Activated CD8-positive, alpha-beta memory T cell treated with anti-CD3 and anti-CD28 coated beads, Interleukin-2, amount 50 U/mL, for 24 hours (primary cell): ENCODE results near the gene LMOD2.
"Not testable (repeated sequence)": the region's sequence is repeated elsewhere in the genome, so short reads cannot be mapped to it uniquely, and the experiment has no call there.

Experiments
- DNase-seq: peaks from one replicate; pipeline ENCODE4 v3.0.0-alpha.2; 2020; ENCODE audit errors: extremely low read depth

LMOD2 gene, protein sequence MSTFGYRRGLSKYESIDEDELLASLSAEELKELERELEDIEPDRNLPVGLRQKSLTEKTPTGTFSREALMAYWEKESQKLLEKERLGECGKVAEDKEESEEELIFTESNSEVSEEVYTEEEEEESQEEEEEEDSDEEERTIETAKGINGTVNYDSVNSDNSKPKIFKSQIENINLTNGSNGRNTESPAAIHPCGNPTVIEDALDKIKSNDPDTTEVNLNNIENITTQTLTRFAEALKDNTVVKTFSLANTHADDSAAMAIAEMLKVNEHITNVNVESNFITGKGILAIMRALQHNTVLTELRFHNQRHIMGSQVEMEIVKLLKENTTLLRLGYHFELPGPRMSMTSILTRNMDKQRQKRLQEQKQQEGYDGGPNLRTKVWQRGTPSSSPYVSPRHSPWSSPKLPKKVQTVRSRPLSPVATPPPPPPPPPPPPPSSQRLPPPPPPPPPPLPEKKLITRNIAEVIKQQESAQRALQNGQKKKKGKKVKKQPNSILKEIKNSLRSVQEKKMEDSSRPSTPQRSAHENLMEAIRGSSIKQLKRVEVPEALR

DNA sequence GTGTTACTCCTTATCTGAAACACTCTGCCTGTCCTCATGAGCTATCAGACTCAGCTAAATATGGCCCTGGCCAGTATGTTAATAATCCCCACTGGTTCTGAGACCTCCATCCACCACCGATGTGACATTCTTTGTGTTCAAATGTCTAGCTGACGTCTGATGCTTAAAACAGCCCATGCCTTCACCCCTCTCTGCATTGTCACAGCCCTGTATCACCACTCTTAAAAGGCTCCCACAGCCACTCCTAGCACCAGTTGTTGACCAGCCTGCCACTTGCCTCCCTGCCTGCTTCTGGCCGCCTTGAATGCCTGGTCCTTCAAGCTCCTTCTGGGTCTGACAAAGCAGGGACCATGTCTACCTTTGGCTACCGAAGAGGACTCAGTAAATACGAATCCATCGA, at the start of gene LMOD2:
Gene LMOD2 (plus strand): TSS at position 253 of the 400 bp plus-strand sequence. CDS start 98 bp downstream, at position 351.
- DNase-seq: no peak

DNA sequence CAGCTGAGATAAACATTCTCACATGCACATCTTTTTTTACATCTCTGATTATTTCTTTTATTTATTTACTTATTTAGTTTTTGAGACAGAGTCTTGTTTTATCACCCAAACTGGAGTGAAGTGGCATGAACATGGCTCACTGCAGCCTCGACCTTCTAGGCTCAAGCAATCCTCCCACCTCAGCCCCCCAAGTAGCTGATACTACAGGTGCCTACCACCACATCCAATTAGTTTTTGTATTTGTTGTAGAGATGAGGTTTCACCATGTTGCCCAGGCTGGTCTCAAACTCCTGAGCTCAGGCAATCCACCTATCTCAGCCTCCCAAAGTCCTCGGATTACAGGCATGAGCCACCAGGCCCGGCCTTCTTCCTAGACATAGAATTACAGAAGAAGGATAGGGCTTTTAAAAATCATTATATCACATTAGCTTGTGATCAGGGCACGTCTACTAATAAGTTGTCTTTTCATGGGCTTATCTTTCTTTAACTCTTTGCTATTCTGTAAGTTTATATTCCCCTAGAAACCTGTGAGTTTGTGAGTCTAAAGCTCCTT, 48.2 kb upstream of the LMOD2 start:
- DNase-seq: no peak

DNA sequence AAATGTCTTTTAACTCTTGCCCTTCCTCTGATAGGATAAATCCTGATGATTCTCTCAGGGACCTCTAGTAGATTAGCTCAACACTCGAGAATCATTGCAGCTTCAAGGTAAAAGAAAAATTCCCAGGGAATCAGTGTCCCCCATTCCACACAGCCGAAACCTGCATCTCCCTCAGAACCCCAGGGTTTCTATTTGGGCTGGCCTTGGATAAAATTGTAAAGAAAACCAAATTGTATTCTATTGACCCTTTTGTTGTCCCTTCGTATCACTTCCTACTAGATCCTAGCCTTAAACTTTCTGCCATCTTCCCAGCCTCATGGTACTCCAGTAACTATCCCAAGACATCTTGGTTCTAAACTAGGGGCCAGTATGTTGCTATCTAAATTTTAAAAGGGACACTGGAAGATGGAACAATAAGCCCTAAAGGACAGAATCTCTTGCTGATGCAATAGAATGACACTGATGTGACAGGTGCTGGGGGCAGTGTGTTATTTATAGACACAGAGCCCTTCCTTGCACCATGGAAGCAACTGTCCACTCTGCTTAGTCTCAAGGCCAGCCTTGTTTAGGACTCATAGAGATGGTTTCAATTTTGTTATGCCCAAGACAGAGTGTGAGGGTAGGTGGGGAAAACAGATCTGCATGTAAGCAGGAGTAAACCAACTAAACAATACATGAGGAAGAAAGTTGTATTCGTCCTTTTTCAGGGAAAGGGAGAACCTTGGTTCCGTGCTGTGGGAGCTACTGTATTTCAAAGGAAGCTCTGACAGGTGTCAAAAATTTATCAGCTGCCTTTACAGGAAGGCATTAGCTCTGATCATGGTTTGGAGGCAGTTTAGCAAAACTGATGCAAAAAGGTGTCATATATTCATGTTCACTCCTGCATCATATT, 46.4 kb upstream of the LMOD2 start:
- DNase-seq: no peak

DNA sequence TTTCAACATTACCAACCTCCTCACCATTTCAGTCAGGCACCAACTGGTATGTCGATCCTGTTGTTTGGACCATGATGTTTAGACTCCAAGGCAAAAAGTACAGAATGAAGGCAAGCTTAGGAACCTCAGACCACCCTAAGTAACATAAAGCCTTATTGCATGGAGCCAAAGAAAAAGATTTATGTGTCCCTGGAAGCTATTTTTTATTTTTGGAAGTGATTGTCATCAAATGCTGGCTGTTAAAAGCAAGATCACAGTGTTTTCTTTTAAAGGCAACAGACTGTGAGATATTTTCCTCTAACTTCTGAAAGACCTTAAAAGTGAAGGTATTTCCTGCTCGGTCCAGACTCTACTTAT, 45.8 kb upstream of the LMOD2 start:
- DNase-seq: no peak

DNA sequence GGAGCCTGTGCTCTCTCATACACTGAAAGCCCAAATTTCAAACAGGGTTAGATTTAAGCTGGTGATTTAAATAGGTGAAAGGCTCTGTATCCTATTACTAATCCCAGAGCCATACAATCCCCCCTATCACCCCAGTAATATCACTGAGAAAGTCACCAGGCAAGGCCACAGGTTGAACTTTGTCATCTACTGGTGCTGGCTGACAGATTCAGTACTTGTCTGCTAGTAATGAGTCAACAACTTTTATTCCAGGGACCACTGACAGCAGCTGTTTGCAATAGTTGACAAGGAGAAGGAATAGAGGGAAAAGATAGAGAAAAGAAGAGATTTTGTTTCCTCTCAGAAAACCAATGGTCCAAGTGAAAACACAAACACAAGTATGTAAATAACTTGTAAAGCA, 43.6 kb upstream of the LMOD2 start:
- DNase-seq: no peak

DNA sequence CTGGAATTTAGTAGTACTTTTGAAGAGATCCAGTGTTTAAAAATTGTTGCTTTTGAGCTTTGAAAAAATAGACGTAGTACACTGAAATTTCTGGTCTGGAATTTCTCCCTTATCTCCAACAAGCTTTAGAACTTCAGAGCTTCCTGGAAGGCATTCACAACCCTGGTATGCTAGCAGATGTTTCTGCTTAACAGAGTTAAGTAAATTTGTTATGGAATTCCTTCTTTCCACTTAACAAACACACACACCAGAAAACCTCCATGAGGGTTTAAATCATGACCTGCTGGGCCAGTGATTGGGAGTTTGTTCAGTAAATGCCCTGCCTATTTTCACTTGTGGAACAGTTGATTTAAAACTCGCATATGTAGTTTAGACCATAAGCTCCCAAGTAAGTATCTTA, 40.3 kb upstream of the LMOD2 start:
- DNase-seq: no peak

DNA sequence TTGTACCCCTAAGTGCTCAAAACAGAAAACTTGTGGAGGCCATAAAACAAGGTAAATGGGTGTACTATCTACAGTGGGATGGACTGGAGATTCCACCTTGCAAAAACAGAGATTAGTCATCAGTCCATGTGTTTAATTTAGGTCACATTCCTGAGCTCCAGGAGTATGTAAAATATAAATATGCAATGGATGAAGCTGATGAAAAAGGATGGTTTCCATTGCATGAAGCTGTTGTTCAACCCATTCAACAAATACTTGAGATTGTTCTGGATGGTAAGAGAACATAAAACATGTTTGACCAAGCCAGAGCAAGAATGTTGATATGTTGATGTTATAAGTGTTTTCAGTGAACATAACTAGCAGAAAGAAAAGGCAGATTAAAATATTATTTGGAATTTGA, 39.4 kb upstream of the LMOD2 start:
- no peak for DNase-seq

DNA sequence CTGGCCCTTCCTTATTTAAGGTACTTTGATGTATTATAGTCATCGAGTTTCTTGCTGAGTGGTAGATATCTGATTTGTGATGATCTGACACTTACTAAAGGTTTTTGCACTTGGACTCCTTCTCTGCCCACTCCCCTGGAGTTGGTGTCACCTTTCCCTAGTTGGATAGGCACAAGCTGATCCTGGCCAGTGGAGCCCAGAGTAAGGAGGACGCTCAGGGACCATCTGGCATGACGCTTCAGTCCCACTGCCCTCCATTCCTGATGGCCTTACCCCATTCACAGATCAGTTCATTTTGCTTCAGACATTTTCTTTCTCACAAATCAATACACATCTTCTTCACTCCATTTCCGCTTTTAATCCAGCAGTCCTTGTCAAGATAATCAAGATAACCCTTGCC, 34.0 kb upstream of the LMOD2 start:
- DNase-seq: no peak

DNA sequence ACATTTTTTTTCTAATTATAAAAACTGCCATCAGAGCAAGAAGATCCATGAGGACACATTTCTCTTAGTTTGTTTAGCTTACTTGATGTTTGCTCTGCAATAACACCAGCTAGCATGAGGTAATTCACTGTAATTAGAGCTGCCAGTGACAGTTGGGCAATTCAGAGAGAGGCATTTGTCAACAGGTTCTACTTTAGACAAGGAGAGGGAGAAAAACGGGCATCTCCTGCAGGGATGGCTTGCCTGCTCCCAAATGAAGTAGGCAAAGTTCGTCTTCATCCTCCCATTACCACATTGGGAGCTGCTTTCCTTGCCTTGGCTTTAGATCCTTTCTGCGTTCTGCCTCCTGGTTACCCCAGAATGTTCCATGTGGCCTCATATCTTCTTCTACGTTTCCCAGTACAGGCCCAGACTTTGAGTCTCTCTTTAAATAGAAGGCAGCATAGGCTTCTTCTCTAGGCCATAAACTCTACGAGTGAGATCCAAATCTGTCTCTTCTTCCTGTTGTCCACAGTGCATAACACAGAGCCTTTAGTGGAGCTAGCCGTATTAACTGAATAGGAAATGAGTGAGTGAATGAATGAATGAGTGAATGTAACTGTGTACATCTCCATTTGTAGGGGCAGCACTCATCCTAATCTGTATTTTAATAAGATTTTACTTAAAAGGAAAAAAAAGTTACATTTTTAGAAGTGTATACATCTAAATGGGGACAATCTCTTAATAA, 32.8 kb upstream of the LMOD2 start:
- DNase-seq: no peak

DNA sequence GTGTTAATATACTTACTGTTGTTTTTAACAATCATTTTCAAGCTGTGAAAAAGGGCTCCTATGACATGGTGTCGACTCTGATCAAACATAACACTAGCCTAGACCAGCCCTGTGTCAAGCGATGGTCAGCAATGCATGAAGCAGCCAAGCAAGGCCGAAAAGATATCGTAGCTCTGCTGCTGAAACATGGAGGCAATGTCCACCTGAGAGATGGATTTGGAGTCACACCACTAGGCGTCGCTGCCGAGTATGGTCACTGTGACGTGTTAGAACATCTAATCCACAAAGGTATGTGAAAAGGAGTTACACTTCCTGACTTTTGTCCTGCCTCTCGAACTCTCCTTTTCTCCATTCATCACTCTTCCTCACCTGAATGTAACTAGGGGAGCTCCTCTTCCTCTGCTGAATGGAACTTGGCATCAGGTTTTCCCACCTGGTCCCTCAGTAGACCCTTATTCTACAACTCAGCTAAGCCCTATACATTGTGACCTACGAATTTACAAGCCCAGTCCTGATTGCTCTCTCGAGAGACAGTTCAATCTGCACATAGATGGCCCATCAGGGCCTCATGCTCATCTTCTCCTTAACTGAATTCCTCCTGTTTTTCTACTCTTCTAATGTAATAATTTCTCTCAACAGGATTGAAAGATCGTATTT, 31.0 kb upstream of the LMOD2 start:
- peak; percentile 13 for DNase-seq

DNA sequence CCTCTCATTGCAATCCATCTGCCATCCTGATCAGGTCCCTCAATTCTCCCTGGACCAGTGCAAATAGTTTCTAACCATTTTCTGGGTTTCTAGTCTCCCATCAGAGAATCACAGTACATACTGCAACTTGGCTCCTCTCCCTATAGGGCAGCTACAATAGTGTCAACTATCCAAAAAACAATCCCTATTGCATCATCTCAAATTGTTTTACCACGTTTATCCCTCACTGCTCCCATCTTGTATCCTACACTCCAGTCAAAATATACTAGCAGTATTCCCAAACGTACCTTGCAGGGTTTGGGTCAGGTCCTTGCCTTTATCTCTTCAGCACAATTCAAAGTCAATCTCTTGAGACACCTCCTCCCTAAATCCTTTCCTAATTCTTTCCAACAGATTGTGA, 30.4 kb upstream of the LMOD2 start:
- DNase-seq: no peak

DNA sequence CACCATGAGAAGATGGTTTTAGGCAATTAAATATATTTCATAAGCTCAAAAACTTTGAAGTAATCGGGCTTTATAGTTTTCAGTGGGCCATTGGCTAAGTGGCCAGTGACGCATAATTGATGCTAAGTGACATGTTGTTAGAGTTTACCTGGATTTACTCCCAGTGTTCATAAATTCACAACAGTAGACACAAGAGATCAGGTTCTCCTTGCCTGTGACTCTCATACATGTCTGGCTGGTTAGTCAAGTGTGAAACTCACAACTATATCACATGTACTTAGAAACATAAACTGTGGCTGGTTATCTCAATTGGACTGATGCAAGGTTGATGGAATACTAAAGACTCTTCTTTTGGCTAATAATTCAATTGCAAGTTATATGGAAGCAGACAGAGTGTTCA, 27.8 kb upstream of the LMOD2 start:
- no peak for DNase-seq

DNA sequence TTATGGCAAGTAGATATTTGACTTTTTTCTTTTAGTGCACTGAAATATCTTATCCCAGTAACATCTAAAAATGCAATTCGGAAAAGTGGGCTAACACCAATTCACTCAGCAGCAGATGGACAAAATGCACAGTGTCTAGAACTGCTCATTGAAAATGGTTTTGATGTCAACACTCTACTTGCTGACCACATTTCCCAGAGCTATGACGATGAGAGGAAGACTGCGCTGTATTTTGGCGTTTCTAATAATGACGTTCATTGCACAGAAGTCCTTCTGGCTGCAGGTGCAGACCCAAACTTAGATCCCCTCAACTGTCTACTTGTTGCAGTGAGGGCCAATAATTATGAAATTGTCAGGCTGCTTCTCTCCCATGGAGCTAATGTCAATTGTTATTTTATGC, 26.8 kb upstream of the LMOD2 start:
- no peak for DNase-seq

DNA sequence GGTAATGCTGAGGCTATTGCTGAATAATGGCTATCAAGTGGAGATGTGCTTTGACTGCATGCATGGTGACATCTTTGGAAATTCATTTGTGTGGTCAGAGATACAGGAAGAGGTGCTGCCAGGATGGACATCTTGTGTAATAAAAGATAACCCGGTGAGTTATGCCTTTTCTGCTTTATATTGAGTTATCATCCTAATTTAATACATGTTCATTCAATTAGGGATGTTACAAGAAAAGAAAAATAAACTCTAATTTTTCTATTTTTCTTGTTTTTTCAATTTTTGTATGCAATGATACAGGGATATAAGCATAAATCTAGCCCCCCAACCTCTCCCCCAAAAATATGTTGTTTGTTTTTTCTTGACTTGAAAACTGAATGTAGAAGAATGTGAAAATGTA, 26.4 kb upstream of the LMOD2 start:
- no peak for DNase-seq

DNA sequence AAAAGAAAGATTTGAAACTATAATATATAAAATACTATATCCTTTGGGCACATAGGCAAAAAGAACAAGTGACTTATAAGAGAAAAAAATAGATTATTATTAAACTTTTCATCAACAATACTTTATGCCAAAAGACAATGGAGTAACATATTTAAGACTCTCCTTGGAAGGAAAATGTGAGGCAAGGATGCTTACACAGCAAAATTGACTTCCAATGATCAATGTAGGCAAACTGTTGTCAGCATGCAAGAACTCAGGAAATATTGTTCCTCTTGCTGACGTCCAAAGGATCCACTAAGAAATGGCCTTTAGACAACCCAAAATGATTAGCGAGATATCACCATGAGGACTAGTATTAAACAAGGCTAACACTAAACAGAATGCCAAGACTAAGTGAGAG, 22.9 kb upstream of the LMOD2 start:
- DNase-seq: no peak

DNA sequence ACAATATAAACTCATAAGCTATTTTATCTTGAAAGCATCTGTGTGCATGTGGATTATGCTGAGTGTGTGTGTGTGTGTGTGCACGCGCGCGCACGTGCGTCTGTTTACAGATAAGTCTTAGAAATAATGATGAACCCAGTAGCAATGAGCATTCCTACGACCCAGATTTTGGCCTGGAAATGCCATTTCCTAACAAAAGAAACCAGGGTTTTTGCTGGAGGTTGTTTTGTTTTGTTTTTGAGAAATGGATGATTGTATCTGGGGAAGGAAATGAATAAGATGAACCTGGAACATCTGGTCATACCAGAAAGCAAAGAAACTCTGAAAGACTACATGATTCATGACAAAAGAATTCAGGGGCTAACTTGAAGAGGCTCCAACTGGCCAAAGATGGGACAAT, 22.1 kb upstream of the LMOD2 start:
- no peak for DNase-seq

DNA sequence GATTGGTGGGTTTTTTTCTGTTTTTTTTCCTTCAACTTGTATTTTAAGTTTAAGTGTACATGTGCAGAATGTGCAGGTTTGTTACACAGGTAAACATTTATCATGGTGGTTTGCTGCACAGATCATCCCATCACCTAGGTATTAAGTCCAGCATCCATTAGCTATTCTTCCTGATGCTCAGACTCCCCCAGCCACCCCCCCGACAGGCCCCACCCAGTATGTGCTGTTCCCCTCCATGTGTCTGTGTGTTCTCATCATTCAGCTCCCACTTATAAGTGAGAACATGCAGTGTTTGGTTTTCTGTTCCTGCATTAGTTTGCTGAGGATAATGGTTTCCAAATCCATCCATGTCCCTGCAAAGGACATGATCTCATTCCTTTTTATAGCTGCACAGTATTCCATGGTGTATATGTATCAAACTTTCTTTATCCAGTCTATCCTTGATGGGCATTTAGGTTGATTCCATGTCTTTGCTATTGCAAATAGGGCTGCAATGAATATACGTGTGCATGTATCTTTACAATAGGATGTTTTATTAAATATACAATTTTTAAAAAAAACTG, 21.6 kb upstream of the LMOD2 start:
- DNase-seq: not testable (repeated sequence)

DNA sequence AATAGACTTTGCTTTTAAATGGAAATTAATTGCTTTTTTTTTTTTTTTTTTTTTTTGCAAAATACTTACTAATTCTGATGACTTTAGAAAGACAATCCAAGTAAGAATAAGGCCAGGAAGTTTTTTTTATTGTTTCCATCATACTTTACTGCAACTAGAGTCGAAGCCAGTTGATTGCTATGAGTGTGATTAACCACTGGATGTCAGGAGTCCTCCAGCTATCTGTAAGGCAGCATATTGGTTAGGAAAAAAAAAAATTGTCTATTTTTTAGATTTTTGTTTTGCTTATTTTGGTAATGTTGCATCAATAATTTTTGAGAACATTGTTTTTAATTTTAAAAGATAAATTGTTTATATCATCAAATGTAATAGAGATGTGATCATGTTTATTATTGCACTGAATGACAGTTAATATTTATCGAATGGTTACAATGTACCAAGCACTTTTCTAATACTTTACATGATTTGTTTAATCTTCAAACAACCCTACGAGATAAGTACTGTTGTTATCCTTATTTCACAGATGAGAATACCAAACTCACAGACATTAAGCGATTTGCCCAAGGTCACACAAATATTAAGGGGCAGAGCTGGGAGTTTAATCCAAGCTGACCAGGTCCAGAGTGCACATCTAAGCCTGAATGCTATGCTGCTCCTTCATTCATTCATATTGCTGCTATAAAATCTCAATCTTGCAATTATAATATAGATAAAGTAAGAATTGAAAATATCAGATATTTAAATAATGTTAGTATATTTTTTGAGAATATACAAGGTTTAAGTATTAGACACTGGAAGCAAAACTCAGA, 19.9 kb upstream of the LMOD2 start:
- no peak for DNase-seq

DNA sequence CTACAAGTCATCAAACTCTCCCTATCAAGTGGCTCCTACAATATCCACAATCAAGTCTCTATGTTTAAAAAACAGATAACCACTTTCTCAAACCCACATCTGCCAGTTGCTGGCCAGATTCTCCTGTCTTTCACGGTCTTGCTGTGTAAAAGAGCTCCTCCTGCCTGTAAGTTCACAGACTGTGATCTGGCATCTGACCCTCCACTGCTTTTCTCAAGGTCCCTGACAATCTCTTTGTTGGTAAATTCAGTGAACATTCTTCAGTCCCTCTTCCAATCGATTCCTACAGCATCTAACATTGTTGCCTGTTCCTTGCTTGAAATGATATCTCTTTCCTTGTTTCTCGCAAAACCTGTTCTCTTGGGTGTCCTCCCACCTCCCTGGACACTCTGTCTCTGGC, 18.5 kb upstream of the LMOD2 start:
- DNase-seq: no peak

DNA sequence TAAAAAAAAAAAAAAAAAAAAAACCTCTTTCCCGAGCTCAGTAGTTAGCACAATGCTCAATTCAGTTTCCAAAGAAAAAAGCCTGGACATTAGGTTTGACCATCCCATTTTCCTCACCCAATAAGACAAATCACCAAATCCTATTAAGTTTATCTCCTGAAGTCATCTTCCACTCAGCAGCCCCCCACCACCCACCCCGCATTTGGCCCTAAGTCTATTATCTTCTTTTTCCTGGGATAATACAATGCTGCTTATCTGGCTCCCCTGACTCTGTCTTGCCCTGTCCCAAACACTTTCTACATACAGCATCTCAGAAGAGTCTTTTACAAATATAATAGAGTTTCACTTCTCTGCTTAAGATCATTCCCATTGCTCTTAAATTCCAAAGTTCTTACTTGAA, 17.8 kb upstream of the LMOD2 start:
- DNase-seq: no peak
